Measurements from ENCODE around the gene FAM24A. TPM values are rescaled to one million over a fixed set of nuclear protein-coding genes. Genes with fewer than 3 reads are reported as not detected.
"Not testable (repeated sequence)": the region's sequence is repeated elsewhere in the genome, so short reads cannot be mapped to it uniquely, and the experiment has no call there.

FAM24A gene, protein sequence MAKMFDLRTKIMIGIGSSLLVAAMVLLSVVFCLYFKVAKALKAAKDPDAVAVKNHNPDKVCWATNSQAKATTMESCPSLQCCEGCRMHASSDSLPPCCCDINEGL
- total RNA-seq (2014; rRNA removed; shearing (Covaris generic)): not detected in 2 replicates
- not detected in 2 replicates for polyA plus RNA-seq (2014; cell fraction: nucleus; rRNA removed)

DNA sequence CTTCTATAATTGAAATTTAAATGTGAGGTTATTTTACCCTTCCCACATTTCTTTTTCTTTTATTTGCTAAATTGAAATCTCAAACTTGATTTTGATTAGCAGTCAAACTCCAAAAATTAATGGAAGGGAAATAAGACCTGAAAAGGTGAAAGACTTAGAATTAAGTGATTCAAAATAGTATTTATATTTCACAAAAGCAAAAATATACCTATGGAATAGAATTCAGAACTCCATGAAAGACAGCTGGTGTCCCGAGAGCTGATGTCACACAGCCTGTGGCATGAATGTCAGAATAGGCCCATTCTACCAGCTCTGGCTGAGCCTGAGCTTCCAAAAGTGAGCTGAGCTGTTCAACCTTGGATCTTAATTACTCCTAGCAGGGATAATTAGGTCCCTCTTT lies at the start of gene FAM24A:
Gene FAM24A (plus strand): TSS at position 301 of the 400 bp plus-strand sequence. CDS start 1,025 bp downstream, outside the sequence.
- DNase-seq (ENCODE audit: extremely low read depth, low read depth): no peak

DNA sequence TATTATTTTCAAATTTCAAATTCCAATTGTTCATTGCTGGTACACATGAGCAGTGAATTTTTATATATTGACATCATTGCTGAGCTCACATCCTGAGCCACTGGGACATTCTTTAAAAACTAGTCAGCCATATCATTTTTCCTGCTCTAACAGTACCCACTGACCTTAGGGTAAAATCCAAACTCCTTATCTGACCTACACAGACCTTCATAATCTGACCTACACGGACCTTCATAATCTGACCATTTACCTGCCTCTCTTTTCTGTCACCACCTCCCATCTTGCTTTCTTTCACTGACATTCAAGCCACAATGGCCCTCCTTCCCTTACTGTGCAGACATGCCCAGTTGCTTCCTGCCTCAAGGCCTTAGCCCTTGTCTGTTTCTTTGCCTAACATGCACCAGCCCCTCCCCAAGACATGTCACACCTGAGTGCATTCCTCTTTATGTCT lies 48.7 kb upstream of the FAM24A start:
- peak; percentile 41 for DNase-seq (ENCODE audit: extremely low read depth, low read depth)

DNA sequence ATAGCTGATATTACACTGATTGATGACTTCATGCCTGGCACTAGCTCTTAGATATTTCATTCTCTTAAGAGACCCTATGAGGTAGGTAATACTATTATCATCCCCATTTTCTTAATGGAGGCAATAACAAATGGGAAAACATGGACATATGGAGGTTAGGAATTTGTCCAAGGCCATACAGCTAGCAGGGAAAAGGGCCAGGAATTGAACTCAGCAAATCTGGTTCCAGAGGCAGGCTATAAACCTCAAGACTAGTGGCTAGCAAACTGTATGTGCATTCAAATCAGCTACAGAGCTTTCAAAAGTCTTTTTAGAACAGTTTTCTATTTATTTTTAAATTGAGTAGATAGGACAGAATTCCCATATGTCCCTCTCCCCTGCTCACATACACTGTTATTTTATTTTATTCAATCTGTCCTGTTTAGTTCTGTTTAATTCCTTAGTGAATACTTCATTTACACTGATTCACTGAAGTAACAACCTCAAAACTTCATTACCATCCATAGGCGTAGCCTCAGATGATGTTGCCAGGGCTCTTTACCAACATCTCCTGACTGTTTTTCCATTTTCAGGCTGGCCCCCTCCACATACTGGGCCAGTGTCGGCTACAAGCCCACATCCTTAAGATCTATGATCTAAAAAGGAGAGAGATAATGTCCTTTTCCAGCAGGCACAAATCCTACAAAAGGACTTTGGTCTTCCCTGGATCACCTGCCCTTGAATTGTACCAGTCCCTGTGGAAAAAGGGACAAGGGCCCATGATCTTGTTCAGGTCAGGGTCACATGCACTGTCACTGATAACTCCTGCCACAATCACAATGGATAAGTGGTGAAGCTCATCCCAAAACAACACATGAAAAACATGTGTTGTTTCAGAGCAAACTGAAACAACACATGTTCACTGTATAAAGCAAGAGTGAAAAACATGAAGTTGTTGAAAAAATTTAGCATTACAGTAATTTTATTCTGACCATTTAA lies 46.9 kb upstream of the FAM24A start:
- no peak for DNase-seq (ENCODE audit: extremely low read depth, low read depth)

DNA sequence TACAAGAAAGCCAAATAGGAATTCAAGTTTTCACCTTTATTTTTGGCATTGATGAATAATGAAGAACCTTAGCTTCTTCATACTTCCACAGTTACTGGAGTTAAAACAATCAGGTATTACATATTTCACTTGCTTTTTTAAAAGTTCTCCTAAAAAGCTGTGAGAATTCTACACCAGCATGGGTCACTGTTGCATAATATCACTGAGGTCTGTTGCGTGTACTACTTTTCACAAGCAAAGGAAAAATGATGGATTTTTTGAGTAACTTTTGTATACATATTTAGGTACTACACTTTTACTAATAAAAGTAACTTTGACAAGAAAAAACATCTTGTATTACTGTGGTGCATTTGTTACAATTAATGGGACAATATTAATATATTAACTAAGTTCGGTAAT lies 46.2 kb upstream of the FAM24A start:
- no peak for DNase-seq (ENCODE audit: extremely low read depth, low read depth)

DNA sequence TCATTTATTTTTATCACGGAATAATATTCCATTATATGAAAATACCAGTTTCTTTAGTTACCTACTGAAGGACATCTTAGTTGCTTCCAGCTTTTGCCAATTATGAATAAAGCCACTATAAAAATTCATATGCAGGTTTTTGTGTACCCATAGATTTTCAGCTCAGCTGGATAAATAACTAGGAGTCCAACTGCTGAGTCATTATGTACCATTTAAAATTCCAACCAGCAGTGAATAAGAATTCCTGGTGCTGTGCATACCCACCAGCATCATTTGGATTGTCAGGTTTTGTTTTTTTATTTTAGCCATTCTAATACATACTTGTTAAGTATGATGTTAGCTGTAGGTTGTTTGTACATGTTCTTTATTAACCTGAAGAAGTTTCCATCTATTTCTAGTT lies 45.5 kb upstream of the FAM24A start:
- DNase-seq (ENCODE audit: extremely low read depth, low read depth): peak; percentile 49

DNA sequence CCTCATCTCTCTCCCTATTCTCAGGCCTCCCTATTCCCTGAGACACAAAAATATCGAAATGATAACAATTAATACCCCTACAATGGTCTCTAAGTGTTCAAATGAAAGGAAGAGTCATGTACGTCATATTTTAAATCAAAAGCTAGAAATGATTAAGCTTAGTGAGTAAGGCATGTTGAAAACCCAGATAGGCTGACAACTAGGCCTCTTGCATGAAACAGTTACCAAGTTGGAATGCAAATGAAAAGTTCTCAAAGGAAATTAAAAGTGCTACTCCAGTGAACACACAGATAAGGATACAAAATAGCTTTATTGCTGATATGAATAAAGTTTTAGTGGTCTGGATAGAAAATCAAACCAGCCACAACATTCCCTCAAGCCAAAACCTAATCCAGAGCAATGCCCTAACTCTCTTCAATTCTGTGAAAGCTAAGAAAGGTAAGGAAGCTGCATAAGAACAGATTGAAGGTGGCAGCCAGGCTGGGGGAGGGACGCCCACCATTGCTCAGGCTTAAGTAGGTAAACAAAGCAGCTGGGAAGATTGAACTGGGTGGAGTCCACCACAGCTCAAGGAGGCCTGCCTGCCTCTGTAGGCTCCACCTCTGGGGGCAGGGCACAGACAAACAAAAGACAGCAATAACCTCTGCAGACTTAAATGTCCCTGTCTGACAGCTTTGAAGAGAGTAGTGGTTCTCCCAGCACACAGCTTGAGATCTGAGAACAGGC lies 43.5 kb upstream of the FAM24A start:
- not testable (repeated sequence) for DNase-seq (ENCODE audit: extremely low read depth, low read depth)

DNA sequence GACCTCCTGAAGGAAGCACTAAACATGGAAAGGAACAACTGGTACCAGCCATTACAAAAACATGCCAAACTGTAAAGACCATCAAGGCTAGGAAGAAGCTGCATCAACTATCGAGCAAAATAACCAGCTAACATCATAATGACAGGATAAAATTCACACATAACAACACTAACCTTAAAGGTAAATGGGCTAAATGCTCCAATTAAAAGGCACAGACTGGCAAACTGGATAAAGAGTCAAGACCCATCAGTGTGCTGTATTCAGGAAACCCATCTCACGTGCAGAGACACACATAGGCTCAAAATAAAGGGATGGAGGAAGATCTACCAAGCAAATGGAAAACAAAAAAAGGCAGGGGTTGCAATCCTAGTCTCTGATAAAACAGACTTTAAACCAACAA lies 41.6 kb upstream of the FAM24A start:
- not testable (repeated sequence) for DNase-seq (ENCODE audit: extremely low read depth, low read depth)

DNA sequence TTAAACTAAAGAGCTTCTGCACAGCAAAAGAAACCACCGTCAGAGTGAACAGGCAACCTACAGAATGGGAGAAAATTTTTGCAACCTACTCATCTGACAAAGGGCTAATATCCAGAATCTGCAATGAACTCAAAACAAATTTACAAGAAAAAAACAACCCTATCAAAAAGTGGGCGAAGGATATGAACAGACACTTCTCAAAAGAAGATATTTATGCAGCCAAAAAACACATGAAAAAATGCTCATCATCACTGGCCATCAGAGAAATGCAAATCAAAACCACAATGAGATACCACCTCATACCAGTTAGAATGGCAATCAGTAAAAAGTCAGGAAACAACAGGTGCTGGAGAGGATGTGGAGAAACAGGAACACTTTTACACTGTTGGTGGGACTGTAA lies 38.5 kb upstream of the FAM24A start:
- not testable (repeated sequence) for DNase-seq (ENCODE audit: extremely low read depth, low read depth)

DNA sequence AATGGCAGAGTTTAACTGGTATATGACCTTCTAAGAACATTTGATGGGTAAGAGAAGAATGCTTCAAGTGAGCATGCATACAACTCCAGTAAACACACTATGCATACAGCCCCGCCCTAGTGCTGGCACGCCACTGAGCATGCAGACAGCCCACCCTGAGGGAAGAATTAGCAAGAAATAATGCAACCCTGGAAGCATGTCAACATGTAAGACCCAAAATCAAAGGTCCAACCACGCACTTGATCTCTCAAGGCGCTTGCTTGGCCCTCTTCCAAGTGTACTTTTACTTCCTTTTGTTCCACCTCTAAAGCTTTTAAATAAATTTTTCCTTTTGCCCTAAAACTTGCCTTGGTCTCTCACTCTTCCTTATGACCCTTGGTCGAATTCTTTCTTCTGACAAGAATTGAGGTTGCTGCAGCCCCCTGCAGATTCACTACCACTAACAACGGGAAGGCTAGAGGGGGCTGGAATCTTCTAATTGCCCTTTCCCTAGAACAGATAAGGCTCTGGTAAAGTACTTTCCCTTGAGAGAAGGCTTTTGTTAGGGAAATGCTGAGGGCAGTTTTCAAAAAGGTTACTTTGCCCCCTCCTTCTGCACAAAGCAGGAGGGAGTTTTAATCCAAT lies 34.5 kb upstream of the FAM24A start:
- no peak for DNase-seq (ENCODE audit: extremely low read depth, low read depth)

DNA sequence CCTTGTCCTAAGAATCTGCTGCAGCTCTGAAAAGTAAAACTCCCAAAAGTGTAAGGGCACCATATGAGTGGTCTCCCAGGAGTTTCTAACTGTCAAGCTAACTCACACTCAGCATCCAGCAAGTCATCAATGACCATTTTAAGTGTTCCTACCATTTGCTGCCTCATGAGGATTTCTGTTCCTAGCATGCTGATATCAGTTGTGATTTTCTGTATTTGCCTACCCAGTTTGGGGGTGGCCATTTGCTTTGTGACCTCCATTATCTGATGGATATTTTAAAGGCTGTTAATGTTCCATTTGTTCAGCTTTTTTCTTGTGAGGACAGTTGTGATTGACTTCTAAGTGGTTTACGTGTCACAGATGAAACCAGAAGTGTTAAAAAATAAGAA lies 33.9 kb upstream of the FAM24A start:
- no peak for DNase-seq (ENCODE audit: extremely low read depth, low read depth)

DNA sequence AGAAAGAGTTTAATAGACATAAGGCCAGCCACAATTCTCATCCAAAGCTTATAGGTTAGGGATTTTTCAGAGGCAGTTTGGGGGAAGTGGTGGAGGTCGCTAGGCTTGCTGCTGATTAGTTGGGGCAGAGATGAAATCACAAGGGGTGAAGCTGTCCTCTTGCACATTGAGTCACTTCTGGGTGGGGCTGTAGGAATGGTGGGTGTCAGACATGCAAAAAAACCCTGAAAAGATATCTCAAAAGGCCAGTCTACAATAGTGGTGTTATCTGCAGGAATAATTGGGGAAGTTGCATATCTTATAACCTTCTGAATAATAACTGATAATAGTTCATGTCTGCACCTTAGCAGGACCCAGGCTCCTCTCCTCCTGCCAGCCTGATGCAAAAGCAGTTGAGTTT lies 33.1 kb upstream of the FAM24A start:
- no peak for DNase-seq (ENCODE audit: extremely low read depth, low read depth)

DNA sequence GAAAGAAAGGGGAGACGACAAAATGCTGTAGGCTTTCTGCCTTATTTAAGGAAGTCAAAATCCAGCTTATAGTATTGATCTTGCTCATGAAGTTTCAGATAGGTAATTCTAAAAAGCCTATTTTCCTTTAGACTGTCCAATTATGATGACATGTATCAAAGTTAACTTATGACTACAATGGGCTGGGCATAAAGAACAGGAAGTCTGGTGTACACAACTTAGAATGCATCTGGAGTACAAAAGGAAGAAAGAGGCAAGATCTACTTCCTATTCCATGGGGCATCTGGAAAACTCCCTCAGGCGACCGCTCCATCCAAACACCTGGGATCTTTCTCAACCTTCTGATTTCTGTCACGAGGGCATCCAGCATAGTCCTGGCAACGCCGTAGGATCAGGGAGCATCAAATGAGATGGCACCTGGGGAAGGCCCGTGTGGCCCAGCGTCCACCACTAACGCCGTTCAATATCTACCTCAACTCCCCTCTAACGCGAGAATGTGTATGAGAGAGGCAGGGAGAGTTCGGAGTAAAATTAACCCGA lies 31.5 kb upstream of the FAM24A start:
- no peak for DNase-seq (ENCODE audit: extremely low read depth, low read depth)

DNA sequence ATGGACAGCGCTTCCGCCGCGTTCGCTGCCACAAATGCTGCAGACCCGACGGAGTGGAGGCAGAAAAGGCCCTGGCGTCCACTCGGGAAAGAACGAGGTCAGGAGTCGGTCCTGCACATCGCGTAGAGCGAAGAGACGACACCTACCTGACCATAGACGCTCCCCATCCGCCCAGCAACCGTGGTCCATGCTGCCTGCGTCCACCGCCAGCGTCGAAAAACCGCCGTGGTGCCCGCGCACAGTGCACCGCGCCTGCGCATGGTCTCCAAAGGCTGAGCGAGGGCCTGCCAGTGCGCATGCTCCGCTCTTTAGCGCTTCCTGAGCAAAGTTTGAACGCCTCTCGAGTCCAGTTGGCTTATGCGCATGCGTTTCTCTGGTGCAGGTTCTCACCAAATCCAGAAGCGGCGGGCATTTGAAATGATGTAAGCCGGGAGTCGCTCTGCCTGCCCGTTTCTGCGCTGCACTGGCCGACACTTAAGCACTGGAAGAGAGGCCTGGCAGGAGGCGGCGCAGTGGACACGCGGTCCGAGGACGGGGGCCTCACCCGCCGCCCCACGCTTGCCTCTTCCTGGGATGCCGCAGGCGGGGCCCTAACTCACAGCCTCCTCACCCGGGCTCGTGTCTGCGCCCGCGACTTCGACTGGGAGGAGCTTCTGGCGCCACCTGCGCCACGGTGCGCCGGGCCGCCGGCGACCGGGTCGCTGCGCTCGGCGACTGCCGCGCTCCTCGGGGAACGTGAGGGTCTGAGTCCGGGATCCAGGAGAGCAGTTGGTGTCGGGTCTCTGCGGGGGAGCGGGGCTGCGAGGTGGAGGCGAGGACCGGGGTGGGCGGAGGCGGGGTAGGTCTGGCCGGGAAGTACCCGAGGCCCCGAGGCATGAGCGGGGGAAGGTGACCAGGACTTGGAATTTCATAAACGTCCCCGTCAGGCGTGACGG lies 30.8 kb upstream of the FAM24A start, which contains the start of gene FAM24B:
Gene FAM24B (minus strand): TSS at position 243 of the 935 bp plus-strand sequence. CDS start 29,066 bp downstream, outside the sequence.
- DNase-seq (ENCODE audit: extremely low read depth, low read depth): peak; percentile 99

DNA sequence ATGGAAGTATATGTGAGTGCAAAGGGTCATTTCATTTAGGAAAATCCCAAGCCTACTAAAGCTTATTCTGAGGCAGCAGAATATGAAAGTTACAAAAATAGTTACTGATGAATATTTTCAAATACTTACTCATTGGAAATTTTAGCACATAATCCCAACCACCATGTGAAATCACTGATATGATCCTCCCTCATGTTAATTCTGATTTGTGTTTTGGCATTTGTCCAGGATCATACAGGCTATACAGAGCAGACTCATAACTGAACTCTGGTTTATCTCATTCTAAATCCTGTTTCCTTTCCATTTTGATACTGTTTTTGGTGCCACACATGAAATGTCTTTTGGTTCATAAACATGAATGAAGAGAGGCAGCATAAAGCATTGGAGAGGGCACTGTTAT lies 27.6 kb upstream of the FAM24A start:
- DNase-seq (ENCODE audit: extremely low read depth, low read depth): no peak

DNA sequence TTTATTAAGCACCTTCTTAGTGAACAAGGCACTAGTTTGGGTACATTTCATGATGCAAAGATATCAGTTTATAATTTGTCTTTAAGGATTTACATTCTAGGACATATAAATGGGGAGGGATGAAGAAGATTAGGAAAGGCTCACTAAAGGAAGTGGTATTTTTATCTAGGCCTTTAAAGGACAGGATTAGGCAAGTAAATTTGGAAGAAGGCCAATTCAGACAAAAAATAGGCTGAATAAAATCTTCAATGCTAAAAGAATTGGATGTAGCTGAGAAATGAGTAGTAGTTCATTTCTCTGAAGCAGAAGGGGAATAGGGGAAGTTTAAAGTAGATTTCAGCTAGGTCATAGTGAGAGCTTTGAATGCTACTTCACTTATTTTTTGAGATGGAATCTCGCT lies 26.2 kb upstream of the FAM24A start:
- no peak for DNase-seq (ENCODE audit: extremely low read depth, low read depth)

DNA sequence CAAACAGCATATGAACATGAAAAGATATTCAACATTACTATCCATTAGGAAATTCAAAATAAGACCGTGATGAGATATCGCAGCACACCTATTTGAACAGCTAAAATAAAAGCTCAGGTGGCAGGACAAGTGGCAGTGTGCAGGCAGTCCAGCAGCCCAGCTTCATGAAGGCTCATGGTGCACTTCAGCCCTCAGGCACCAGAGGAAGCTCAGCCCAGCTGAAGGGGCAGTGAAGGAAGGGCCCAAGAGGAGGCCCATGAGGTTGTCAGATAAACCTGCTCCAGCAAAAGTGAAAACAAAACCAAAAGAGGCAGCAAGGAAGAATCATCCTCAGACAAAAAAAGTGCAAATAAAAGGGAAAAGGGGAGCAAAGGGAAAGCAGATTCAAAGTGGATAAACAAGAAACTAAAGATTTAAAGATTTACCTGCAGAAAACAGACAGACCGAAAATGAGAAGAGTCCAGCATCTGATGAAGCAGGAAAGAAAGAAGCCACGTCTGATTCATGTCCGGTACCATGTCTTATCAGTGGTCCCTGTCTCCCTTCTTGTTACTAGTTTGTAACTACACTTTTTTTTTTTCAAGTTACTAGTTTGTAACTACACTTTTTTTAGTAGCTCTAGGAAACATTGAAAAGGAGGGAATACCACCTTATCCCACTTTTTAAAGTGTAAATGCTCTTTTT lies 16.0 kb upstream of the FAM24A start:
- DNase-seq (ENCODE audit: extremely low read depth, low read depth): no peak

DNA sequence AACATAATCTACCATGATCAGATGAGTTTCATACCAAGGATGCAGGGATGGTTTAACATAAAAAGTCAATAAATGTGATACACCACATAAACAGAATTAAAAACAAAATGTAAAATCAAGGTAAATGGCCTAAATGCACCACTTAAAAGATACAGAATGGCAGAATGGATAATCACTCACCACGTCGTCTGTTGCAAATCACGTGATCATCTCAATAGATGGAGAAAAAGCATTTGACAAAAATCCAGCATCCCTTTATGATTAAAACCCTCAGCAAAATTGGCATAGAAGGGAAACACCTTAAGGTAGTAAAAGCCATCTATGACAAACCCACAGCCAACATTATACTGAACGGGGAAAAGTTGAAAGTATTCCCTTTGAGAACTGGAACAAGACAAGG lies 6.5 kb upstream of the FAM24A start:
- DNase-seq (ENCODE audit: extremely low read depth, low read depth): not testable (repeated sequence)

DNA sequence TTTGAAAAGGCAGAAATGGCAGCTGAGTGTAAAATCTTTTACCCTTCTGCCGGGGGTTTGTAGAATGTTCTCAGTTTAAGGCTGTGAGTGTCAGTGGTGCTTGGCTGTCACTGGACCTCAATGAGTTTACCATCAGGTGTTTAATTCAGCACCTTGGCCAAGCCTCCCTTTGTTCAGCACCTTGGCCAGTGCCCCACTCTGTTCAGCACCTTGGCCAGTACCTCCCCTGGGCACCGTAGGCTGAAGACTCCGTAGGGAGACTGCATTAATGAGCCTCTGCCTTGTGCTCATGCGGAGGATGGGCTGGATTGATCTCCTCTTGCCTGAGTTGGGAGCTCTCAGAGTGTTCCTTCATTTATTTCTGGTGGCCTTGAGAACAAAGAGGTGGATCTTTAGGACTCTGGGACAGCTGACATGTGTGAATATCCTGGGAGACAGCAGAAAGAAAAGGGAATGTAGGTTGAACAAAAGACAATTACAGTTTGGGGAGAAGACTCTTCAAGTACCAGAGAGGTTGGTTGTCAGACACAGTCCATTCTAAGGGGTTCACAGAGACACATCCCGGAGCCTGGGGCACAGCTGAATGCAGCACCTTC lies 1.6 kb downstream of the FAM24A start:
- peak; percentile 46 for DNase-seq (ENCODE audit: extremely low read depth, low read depth)
